Breast epithelium (tissue), 3 donors: ENCODE results near the gene DLEC1.

Experiments
- CTCF ChIP-seq, 3 donors: fragments of 450-650 bp; IDR thresholded peaks; one replicate each; pipeline ENCODE4 v1.5.1; 2016 to 2017; ENCODE audit warnings: antibody characterized with exemption in 3 of 3, mild to moderate bottlenecking in 3 of 3, moderate library complexity in 3 of 3
- POLR2A ChIP-seq: fragments of 450-650 bp; IDR thresholded peaks from one replicate; pipeline ENCODE4 v1.6.1; 2016; ENCODE audit warnings: antibody characterized with exemption, mild to moderate bottlenecking, moderate library complexity
- POLR2AphosphoS5 ChIP-seq, 3 donors: sonication (generic); formaldehyde crosslinking; IDR thresholded peaks; one replicate each; pipeline ENCODE4 v1.6.1; 2017; ENCODE audit warnings: antibody characterized with exemption in 3 of 3

DNA sequence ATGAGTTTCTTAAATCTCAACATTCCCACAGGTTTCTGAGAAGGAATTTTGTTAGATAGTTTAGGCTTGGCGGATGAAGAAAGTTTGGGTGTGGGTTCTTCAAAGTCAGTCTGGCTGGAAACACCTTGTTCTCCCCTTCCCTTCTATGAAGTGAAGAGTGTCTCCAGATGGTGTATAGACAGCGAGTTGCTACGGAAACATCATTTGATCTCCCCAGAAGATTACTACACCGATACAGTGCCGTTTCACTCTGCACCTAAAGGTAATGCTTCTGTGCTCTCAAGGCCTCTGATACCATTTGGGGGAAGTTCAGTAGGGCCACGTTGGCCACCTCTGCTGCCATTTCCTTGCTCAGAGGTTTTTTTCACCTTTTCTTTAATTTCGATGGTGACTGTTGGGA is 20.6 kb downstream of the DLEC1 start:
- TF ChIP-seq CTCF (IDR thresholded peaks at IDR 0.05) (no peak), POLR2A (no peak), POLR2AphosphoS5 (IDR thresholded peaks at IDR 0.05) (no peak)
